Muscle layer of duodenum (tissue), 2 donors: ENCODE data around the gene HOXB13.

Source experiments
- H3K27ac ChIP-seq: one replicate; pipeline ENCODE4 v1.7.0; 2013; ENCODE audit warnings: mild to moderate bottlenecking, low read length
- H3K27me3 ChIP-seq: one replicate; pipeline ENCODE4 v1.7.0; 2013; ENCODE audit warnings: low read depth, mild to moderate bottlenecking, control low read depth, low read length
- H3K36me3 ChIP-seq, 2 donors: one replicate each; pipeline ENCODE4 v1.7.0; 2013; ENCODE audit warnings: low read length in 2 of 2, control low read depth in 1 of 2, mild to moderate bottlenecking in 1 of 2; ENCODE audit not compliant: insufficient read depth in 2 of 2, control insufficient read depth in 1 of 2
- H3K4me1 ChIP-seq, 2 donors: one replicate each; pipeline ENCODE4 v1.7.0; 2013; ENCODE audit warnings: low read length in 2 of 2, mild to moderate bottlenecking in 2 of 2, control low read depth in 1 of 2, moderate library complexity in 1 of 2; ENCODE audit not compliant: insufficient read depth in 2 of 2, control insufficient read depth in 1 of 2
- H3K4me3 ChIP-seq, 2 donors: one replicate each; pipeline ENCODE4 v1.7.0; 2013; ENCODE audit warnings: low read length in 2 of 2, low read depth in 1 of 2, mild to moderate bottlenecking in 1 of 2
- H3K9me3 ChIP-seq, 2 donors: one replicate each; pipeline ENCODE4 v1.7.0; 2013; ENCODE audit warnings: low read length in 2 of 2, control low read depth in 1 of 2, mild to moderate bottlenecking in 1 of 2; ENCODE audit not compliant: control insufficient read depth in 1 of 2
- donor health status: healthy.

The HOXB13 gene

DNA sequence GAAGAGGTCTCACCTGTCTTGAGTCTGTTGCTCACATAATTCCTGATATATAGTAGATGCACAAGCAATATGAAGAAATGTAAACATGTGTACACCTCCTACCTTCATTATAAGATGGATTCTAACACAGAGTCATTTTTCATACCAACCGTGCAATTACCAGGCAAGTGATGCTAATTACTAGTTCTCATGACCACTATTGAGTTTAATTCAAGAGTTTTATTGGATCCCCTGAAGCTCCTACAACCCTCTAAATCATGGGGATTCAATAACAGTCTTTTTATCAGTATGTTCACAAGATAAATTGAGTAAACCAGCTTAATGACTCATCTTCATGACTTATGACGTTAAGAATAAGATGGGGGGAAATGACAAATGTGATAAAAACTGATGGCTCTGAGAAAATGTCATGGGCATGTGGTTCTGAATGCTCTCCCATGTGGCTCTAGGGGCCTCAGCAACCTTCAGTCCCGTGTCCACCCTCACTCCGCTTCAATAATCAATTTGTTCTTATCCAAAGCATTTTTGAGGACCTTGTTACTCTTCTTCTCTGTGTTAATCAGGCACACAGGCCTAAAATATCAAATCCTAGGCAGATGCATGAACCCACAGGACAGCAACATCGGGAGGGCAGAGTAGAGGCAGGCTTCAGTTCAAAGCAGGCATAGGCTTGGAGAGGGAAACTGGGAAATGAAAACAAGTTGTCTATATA, 49.0 kb downstream of the HOXB13 start:
- H3K27ac ChIP-seq, result no peak overlapping the region
- H3K4me3 ChIP-seq, result no peak overlapping the region
- H3K27me3 ChIP-seq, result peaks cover 11% of the 10 kb centered on the region
- H3K9me3 ChIP-seq, result no peaks in the 10 kb centered on the region
- peaks cover 0 to 7% of the 10 kb centered on the region in 2 donors for H3K4me1 ChIP-seq
- H3K36me3 ChIP-seq, result no peaks in the 10 kb centered on the region

DNA sequence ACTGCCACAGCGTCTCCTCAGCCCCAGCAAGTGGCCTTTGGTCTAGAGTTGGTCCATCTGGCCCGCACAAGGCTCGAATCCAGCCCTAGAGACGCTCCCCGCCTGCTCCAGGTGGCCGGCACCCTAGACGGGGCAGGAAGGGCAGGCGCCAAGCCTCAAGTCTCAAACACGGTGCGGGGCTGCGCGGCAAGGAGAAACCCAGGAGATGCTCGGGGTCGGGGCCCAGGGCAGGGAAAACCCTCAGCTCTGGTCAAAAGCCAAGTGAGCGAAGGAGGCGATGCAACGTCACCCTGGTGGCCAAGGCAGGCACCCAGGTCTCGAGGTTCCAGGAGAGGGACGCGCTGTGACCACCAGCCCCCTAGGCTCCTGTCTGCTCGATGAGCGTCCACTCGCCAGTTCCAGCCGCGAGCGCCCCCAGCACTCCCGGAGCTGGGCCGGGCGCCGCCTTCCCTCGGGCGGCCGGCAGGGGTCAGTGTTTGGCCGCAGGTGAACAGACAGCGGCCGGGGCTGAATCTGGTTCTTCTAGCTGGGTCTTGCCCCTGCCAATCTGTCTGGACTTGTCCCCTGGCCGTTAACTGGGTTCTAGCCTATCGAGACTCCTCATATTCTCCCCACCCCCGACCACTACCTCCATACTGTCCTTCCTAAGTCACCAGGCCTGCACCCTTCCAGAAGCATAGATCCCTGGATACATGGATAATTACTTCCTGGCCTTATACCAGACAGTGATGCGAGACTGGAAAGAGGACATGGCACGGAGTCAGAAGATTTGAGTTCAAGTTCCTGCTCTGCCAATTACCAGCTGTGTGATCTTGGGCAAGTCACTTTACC, 50.2 kb downstream of the HOXB13 start:
- Histone ChIP-seq H3K9me3 (no peaks in the 10 kb centered on the region), H3K4me3 (peak overlapping the region in 1 of 2 donors; percentile 40), H3K36me3 (no peaks in the 10 kb centered on the region), H3K4me1 (peaks cover 0 to 7% of the 10 kb centered on the region in 2 donors), H3K27me3 (peaks cover 11% of the 10 kb centered on the region), H3K27ac (no peak overlapping the region)

GRCh38 chr17:48676963-48677558, 51.5 kb downstream of the HOXB13 start:
- Histone ChIP-seq H3K36me3 (no peaks in the 10 kb centered on the region), H3K4me3 (no peak overlapping the region), H3K27me3 (peaks cover 11% of the 10 kb centered on the region), H3K27ac (no peak overlapping the region), H3K9me3 (no peaks in the 10 kb centered on the region), H3K4me1 (peaks cover 0 to 10% of the 10 kb centered on the region in 2 donors)
